ENCODE results near the gene STAT3. TPM values are rescaled to one million over a fixed set of nuclear protein-coding genes. Genes with fewer than 3 reads are reported as not detected.

Gene STAT3
- total and polyA plus RNA-seq, 2 of the 13 experiments (the other 11 are each of a cell fraction or from before 2014, with no cell fraction given): 61.8 to 62.4 TPM

DNA sequence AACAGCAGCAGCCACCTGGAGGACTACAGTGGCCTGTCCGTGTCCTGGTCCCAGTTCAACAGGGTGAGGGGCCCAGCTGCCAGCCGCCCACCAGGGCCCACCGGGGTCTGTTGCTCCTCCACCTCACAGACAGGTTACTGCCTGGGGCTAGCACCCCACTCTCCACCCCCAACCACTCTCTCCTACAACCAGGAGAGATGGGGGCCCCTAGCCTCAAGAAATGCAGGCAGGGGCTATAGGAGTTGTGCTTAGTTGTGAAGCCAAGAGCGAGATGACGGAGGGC lies 81.9 kb downstream of the STAT3 start:
- ATAC-seq (no peak), FAIRE-seq (no peak), DNase-seq (ENCODE audit: low spot score) (no peak)
- Histone ChIP-seq H3K4me3 (replicated peaks in 1 of 3; ENCODE audit: insufficient read depth in 1 of 3, low read depth in 2 of 3, low read length in 3 of 3) (no peak overlapping the region), H3K79me2 (ENCODE audit: insufficient read depth, low read length) (no peaks in the 10 kb centered on the region), H3K4me2 (ENCODE audit: low read depth, low read length) (no peak overlapping the region), H4K20me1 (ENCODE audit: insufficient read depth, low read length) (no peaks in the 10 kb centered on the region), H3K27ac (ENCODE audit: extremely low read length, insufficient read depth, low read length) (no peak overlapping the region), H3K9me3 (ENCODE audit: low read length) (no peaks in the 10 kb centered on the region), H3K9ac (ENCODE audit: insufficient read depth, low read depth, low read length) (no peak overlapping the region), H2AFZ (ENCODE audit: low read length) (no peak overlapping the region), H3K27me3 (ENCODE audit: control insufficient read depth in 1 of 2, insufficient read depth in 2 of 2, low read length in 2 of 2) (no peaks in the 10 kb centered on the region), H3K36me3 (replicated peaks in 1 of 2; ENCODE audit: control insufficient read depth in 1 of 2, insufficient read depth in 2 of 2, low read length in 2 of 2) (no peaks in the 10 kb centered on the region), H3K4me1 (ENCODE audit: insufficient read depth, low read length) (peaks cover 69% of the 10 kb centered on the region)
- intact Hi-C loops (cut with micrococcal nuclease; ENCODE audit: unreplicated experiment) (no loop called here), in situ Hi-C loops (cut with HindIII; ENCODE audit: extremely low pct_ligation_motif_present, low pct_unique_long_range_greater_than_20kb) (no loop called here)
- ChIA-PET CTCF (ENCODE audit: low intra/inter-chr PET ratio, low total read pairs) (no interaction called here), POLR2A (no interaction called here)
- BruUV-seq (replicated peaks): no TSS peak
- 100% methylated on average over 2 of the region's 5 CpGs for WGBS (ENCODE audit: low lambda C conversion rate)
- TF ChIP-seq KMT2A (CRISPR knock-in tag; IDR thresholded peaks at IDR 0.05): no peak
- no peak for TF ChIP-seq POGZ (CRISPR knock-in tag; IDR thresholded peaks at IDR 0.05)
- no peak for TF ChIP-seq PLRG1 (conservative IDR thresholded peaks at IDR 0.05)
- no peak for TF ChIP-seq MIER3 (CRISPR knock-in tag; IDR thresholded peaks at IDR 0.05; ENCODE audit: borderline replicate concordance)
- TF ChIP-seq KMT2B (CRISPR knock-in tag; IDR thresholded peaks at IDR 0.05): no peak
- TF ChIP-seq, protein P1, sequence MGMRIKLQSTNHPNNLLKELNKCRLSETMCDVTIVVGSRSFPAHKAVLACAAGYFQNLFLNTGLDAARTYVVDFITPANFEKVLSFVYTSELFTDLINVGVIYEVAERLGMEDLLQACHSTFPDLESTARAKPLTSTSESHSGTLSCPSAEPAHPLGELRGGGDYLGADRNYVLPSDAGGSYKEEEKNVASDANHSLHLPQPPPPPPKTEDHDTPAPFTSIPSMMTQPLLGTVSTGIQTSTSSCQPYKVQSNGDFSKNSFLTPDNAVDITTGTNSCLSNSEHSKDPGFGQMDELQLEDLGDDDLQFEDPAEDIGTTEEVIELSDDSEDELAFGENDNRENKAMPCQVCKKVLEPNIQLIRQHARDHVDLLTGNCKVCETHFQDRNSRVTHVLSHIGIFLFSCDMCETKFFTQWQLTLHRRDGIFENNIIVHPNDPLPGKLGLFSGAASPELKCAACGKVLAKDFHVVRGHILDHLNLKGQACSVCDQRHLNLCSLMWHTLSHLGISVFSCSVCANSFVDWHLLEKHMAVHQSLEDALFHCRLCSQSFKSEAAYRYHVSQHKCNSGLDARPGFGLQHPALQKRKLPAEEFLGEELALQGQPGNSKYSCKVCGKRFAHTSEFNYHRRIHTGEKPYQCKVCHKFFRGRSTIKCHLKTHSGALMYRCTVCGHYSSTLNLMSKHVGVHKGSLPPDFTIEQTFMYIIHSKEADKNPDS (CRISPR knock-in tag; IDR thresholded peaks at IDR 0.05): no peak
- TF ChIP-seq, protein P2, sequence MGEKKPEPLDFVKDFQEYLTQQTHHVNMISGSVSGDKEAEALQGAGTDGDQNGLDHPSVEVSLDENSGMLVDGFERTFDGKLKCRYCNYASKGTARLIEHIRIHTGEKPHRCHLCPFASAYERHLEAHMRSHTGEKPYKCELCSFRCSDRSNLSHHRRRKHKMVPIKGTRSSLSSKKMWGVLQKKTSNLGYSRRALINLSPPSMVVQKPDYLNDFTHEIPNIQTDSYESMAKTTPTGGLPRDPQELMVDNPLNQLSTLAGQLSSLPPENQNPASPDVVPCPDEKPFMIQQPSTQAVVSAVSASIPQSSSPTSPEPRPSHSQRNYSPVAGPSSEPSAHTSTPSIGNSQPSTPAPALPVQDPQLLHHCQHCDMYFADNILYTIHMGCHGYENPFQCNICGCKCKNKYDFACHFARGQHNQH (CRISPR knock-in tag; IDR thresholded peaks at IDR 0.05): no peak
- no peak for TF ChIP-seq GTF3A (CRISPR knock-in tag; conservative IDR thresholded peaks at IDR 0.05)
- TF ChIP-seq, protein P3, sequence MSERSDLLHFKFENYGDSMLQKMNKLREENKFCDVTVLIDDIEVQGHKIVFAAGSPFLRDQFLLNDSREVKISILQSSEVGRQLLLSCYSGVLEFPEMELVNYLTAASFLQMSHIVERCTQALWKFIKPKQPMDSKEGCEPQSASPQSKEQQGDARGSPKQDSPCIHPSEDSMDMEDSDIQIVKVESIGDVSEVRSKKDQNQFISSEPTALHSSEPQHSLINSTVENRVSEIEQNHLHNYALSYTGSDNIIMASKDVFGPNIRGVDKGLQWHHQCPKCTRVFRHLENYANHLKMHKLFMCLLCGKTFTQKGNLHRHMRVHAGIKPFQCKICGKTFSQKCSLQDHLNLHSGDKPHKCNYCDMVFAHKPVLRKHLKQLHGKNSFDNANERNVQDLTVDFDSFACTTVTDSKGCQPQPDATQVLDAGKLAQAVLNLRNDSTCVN (CRISPR knock-in tag; IDR thresholded peaks at IDR 0.05; ENCODE audit: borderline replicate concordance): no peak
- no peak for TF ChIP-seq PCBP2 (optimal IDR thresholded peaks at IDR 0.05; ENCODE audit: low read depth, low read length, poor library complexity, severe bottlenecking)
- TF ChIP-seq ADNP (CRISPR knock-in tag; IDR thresholded peaks at IDR 0.05): no peak
- no peak for TF ChIP-seq FOXJ3 (CRISPR knock-in tag; IDR thresholded peaks at IDR 0.05; ENCODE audit: borderline replicate concordance)
- TF ChIP-seq HNRNPLL (IDR thresholded peaks at IDR 0.05; ENCODE audit: low read depth, low read length, poor library complexity, severe bottlenecking): no peak
- TF ChIP-seq JARID2 (CRISPR knock-in tag; IDR thresholded peaks at IDR 0.05; ENCODE audit: insufficient replicate concordance): no peak
- TF ChIP-seq MYC (CRISPR knock-in tag; IDR thresholded peaks at IDR 0.05; ENCODE audit: borderline replicate concordance): no peak
- TF ChIP-seq, protein P4, sequence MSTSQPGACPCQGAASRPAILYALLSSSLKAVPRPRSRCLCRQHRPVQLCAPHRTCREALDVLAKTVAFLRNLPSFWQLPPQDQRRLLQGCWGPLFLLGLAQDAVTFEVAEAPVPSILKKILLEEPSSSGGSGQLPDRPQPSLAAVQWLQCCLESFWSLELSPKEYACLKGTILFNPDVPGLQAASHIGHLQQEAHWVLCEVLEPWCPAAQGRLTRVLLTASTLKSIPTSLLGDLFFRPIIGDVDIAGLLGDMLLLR (CRISPR knock-in tag; IDR thresholded peaks at IDR 0.05): no peak
- TF ChIP-seq ZNF607 (CRISPR knock-in tag; IDR thresholded peaks at IDR 0.05; ENCODE audit: borderline replicate concordance): no peak
